Epithelial cell of proximal tubule (primary cell): Measurements from ENCODE around the gene INPP5K. TPM values are rescaled to one million over a fixed set of nuclear protein-coding genes. Genes with fewer than 3 reads are reported as not detected.
"Not testable (repeated sequence)": the region's sequence is repeated elsewhere in the genome, so short reads cannot be mapped to it uniquely, and the experiment has no call there.

Source experiments
- DNase-seq: peaks from one replicate; pipeline ENCODE4 v3.0.0-alpha.2; 2011; ENCODE audit warnings: low read depth
- H3K4me3 ChIP-seq: 2 replicates; pipeline ENCODE4 v1.5.1; 2011; ENCODE audit warnings: low read depth, mild to moderate bottlenecking, low read length
- total RNA-seq: library from RNA; depleted of rRNA; stranded (reverse); fragments of >200 nt; gene quantifications from 2 replicates; pipeline ENCODE4 v1.2.3, GENCODE V29; 2015
- TF ChIP-seq, protein P1 (sequence below): conservative IDR thresholded peaks from 2 replicates; pipeline ENCODE4 v1.5.1; 2012; ENCODE audit warnings: low read depth, mild to moderate bottlenecking, low read length

Gene INPP5K
- total RNA-seq, 1 donor from 2014 or later, result 10.7 TPM

DNA sequence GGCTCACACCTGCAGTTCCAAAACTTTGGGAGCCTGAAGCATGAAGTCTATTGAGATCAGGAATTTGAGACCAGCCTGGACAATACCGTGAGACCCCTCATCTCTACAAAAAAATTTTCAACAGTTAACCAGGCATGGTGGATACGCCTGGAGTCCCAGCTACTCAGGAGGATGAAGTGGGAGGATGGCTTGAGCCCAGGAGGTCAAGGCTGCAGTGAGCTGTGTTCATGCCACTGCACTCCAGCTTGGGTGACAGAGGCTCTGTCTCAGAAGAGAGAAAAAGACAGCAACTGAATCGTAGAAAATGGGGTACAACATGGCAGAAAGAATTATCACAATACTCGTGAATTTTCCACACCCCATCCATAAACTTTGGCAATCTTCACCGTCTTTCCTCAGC, 63.6 kb downstream of the INPP5K start:
- H3K4me3 ChIP-seq, result no peak overlapping the region
- TF ChIP-seq, protein P1, sequence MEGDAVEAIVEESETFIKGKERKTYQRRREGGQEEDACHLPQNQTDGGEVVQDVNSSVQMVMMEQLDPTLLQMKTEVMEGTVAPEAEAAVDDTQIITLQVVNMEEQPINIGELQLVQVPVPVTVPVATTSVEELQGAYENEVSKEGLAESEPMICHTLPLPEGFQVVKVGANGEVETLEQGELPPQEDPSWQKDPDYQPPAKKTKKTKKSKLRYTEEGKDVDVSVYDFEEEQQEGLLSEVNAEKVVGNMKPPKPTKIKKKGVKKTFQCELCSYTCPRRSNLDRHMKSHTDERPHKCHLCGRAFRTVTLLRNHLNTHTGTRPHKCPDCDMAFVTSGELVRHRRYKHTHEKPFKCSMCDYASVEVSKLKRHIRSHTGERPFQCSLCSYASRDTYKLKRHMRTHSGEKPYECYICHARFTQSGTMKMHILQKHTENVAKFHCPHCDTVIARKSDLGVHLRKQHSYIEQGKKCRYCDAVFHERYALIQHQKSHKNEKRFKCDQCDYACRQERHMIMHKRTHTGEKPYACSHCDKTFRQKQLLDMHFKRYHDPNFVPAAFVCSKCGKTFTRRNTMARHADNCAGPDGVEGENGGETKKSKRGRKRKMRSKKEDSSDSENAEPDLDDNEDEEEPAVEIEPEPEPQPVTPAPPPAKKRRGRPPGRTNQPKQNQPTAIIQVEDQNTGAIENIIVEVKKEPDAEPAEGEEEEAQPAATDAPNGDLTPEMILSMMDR, result no peak
- DNase-seq, result no peak

DNA sequence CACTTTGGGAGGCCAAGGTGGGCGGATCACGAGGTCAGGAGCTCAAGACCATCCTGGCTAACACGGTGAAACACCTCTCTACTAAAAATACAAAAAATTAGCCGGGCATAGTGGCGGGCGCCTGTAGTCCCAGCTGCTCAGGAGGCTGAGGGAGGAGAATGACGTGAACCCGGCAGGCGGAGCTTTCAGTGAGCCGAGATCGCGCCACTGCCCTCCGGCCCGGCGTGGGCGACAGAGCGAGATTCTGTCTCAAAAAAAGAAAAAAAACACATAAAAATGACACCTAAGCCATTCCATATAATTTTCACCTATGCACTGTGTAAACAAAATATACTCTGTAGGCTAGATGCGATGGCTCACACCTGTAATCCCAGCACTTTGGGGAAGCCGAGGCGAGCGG, 66.2 kb downstream of the INPP5K start:
- DNase-seq, H3K4me3 ChIP-seq: not testable (repeated sequence)

DNA sequence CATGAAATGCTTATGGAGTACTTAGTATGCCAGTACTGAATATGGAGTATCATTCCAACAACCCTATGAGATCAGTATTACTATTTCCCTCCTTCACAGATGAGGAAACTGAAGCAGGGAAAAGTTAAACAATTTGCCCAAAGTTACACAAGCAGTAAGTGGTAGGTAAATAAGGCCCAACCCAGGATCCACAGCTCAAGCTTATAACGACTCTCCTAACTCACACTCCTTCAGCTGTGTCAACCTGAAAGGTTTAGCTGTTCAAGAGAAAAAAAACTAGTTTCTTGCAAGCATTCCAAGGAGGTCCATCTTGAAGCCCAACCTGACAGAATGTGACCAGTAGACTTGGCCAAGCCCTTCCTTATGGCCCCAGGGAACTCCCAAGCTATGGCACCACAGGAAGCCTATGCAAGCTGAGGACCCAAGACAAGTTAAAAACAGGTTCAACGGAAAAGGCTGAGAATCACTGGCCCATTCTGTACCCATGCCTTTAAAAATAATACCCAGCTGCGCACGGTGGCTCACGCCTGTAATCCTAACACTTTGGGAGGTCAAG, 66.9 kb downstream of the INPP5K start:
- TF ChIP-seq, protein P1, result no peak
- H3K4me3 ChIP-seq, result no peak overlapping the region
- DNase-seq, result no peak

GRCh38 chr17:1447052-1447451, 69.4 kb downstream of the INPP5K start:
- DNase-seq, result no peak
- no peak overlapping the region for H3K4me3 ChIP-seq
- TF ChIP-seq, protein P1, result no peak

DNA sequence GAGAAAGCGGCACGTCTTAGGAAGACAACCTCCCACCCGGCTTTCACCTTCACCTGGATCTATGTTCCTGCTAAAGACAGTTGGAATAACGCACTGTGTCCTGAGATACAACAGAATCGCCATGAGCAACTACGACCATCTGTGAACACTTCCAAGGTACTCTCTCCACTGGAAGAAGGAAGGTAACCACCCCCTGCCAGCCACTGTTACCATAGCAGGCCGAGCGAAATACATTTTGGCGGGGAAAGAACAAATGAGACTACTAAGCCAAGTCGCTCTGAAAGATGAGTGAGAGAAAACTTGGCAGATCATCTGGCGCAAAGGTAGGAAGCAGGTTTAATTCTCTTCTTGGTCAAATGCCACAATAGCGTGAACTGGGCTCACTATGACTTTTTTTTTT, 70.2 kb downstream of the INPP5K start:
- no peak for DNase-seq
- TF ChIP-seq, protein P1, result no peak

GRCh38 chr17:1445695-1446094, 70.7 kb downstream of the INPP5K start:
- not testable (repeated sequence) for H3K4me3 ChIP-seq, DNase-seq

More for the DNA sequence above, 70.2 kb downstream of the INPP5K start:
- no peak overlapping the region for H3K4me3 ChIP-seq

Other genes with a start within 250 kb of the INPP5K start
- not detected in 2 replicates for gene BHLHA9, start 246.2 kb downstream of the INPP5K start, total RNA-seq
- gene TRARG1, start 236.9 kb downstream of the INPP5K start, total RNA-seq, result not detected in 2 replicates
- gene YWHAE, start 116.4 kb downstream of the INPP5K start, total RNA-seq, result 1,115 and 1,239 TPM in 2 replicates
- gene CRK, start 60.4 kb downstream of the INPP5K start, total RNA-seq, result 57.1 and 82.8 TPM in 2 replicates
- 94.7 and 120 TPM in 2 replicates for gene MYO1C, start 23.9 kb downstream of the INPP5K start, total RNA-seq
- 25.9 and 32.5 TPM in 2 replicates for gene PITPNA, start 46.2 kb upstream of the INPP5K start, total RNA-seq
- 2.3 and 12.9 TPM in 2 replicates for gene SLC43A2, start 112.2 kb upstream of the INPP5K start, total RNA-seq
- 14.5 and 19.8 TPM in 2 replicates for gene SCARF1, start 129.1 kb upstream of the INPP5K start, total RNA-seq
- 18.2 and 21.4 TPM in 2 replicates for gene RILP, start 133.3 kb upstream of the INPP5K start, total RNA-seq
- gene PRPF8, start 168.3 kb upstream of the INPP5K start, total RNA-seq, result 119 and 161 TPM in 2 replicates
- 1.4 and 1.6 TPM in 2 replicates for gene TLCD2, start 193.8 kb upstream of the INPP5K start, total RNA-seq
- 17.4 and 20.9 TPM in 2 replicates for gene WDR81, start 208.1 kb upstream of the INPP5K start, total RNA-seq
- 0.07 and 0.92 TPM in 2 replicates for gene SERPINF2, start 226.3 kb upstream of the INPP5K start, total RNA-seq
- gene SERPINF1, start 245.4 kb upstream of the INPP5K start, total RNA-seq, result 3.0 and 5.4 TPM in 2 replicates